Lower lobe of right lung (tissue), 2 donors: ENCODE results near the gene BTBD16. TPM values are rescaled to one million over a fixed set of nuclear protein-coding genes. Genes with fewer than 3 reads are reported as not detected.

Experiments used
- ATAC-seq, 2 donors: fragments of 200-7000 bp; cut with Tn5 transposase; one replicate each; pipeline ENCODE4 v1.9.1; 2020 to 2022; ENCODE audit warnings: mild to moderate bottlenecking in 2 of 2, moderate library complexity in 2 of 2
- DNase-seq: peaks from one replicate; pipeline ENCODE4 v3.0.0-alpha.2; 2020
- H3K27ac ChIP-seq: fragments of 200-600 bp; one replicate; pipeline ENCODE4 v1.8.0; 2022
- H3K27me3 ChIP-seq: fragments of 200-600 bp; one replicate; pipeline ENCODE4 v1.8.0; 2022; ENCODE audit warnings: low read depth
- H3K36me3 ChIP-seq: fragments of 200-600 bp; one replicate; pipeline ENCODE4 v1.8.0; 2022; ENCODE audit warnings: mild to moderate bottlenecking
- H3K4me1 ChIP-seq: fragments of 200-600 bp; one replicate; pipeline ENCODE4 v1.8.0; 2022
- H3K4me3 ChIP-seq: fragments of 200-600 bp; one replicate; pipeline ENCODE4 v1.8.0; 2022; ENCODE audit warnings: mild to moderate bottlenecking
- H3K9me3 ChIP-seq: fragments of 200-600 bp; one replicate; pipeline ENCODE4 v1.8.0; 2022
- CTCF ChIP-seq: fragments of 200-600 bp; IDR thresholded peaks from one replicate; pipeline ENCODE4 v1.8.0; 2022; ENCODE audit warnings: antibody characterized with exemption, mild to moderate bottlenecking
- intact Hi-C: fragments of 100-400 bp; cut with DNase I; formaldehyde crosslinking; loops from one replicate; pipeline ENCODE4 v1.11.0; 2022
- total RNA-seq: library from RNA; stranded (reverse); fragmentation: NEBNext Ultra II Directional; extraction: Animal tissue kit (Norgen Biotek cat#: 25700); gene quantifications from one replicate; pipeline ENCODE4 v1.2.1, GENCODE V29; 2021
- donor health status: DM: no; HTN: yes; CAD: no; lungs with severe emphysema.

The BTBD16 gene
- total RNA-seq, 1 donor from 2014 or later, result 0.62 TPM

- peaks cover 96% of the 10 kb centered on the region for H3K36me3 ChIP-seq
- no peaks in the 10 kb centered on the region for H3K4me1 ChIP-seq
- intact Hi-C loops, result no loop called here
- no peaks in the 10 kb centered on the region for H3K27me3 ChIP-seq
- DNase-seq, result no peak
- ATAC-seq, result no peak
- H3K4me3 ChIP-seq, result no peak overlapping the region
- TF ChIP-seq CTCF, result no peak
- H3K9me3 ChIP-seq, result no peaks in the 10 kb centered on the region
- no peak overlapping the region for H3K27ac ChIP-seq
Measured at GRCh38 chr10:122229666-122230065, 41.4 kb upstream of the BTBD16 start.

GRCh38 chr10:122230222-122230621 lies 40.9 kb upstream of the BTBD16 start:
- DNase-seq, result no peak
- H3K27me3 ChIP-seq, result no peaks in the 10 kb centered on the region
- no peaks in the 10 kb centered on the region for H3K4me1 ChIP-seq
- peaks cover 92% of the 10 kb centered on the region for H3K36me3 ChIP-seq
- H3K9me3 ChIP-seq, result no peaks in the 10 kb centered on the region
- TF ChIP-seq CTCF, result no peak
- intact Hi-C loops, result no loop called here
- no peak overlapping the region for H3K4me3 ChIP-seq
- H3K27ac ChIP-seq, result no peak overlapping the region
- no peak for ATAC-seq

- Histone ChIP-seq H3K27ac (no peak overlapping the region), H3K4me3 (no peak overlapping the region), H3K27me3 (no peaks in the 10 kb centered on the region), H3K9me3 (no peaks in the 10 kb centered on the region), H3K36me3 (peaks cover 87% of the 10 kb centered on the region), H3K4me1 (no peaks in the 10 kb centered on the region)
- intact Hi-C loops, result no loop called here
- ATAC-seq (no peak), DNase-seq (no peak)
- TF ChIP-seq CTCF, result no peak
Measured at GRCh38 chr10:122232769-122233168, 38.3 kb upstream of the BTBD16 start.

- DNase-seq (no peak), ATAC-seq (peak; percentile 17 to 51)
- Histone ChIP-seq H3K9me3 (no peaks in the 10 kb centered on the region), H3K4me3 (no peak overlapping the region), H3K36me3 (peaks cover 87% of the 10 kb centered on the region), H3K4me1 (no peaks in the 10 kb centered on the region), H3K27ac (no peak overlapping the region), H3K27me3 (no peaks in the 10 kb centered on the region)
- intact Hi-C loops, result no loop called here
- no peak for TF ChIP-seq CTCF
Measured at GRCh38 chr10:122233857-122234348, 37.2 kb upstream of the BTBD16 start.

GRCh38 chr10:122234416-122234815 lies 36.7 kb upstream of the BTBD16 start:
- Histone ChIP-seq H3K4me1 (no peaks in the 10 kb centered on the region), H3K4me3 (no peak overlapping the region), H3K36me3 (peaks cover 87% of the 10 kb centered on the region), H3K27ac (no peak overlapping the region), H3K9me3 (no peaks in the 10 kb centered on the region), H3K27me3 (no peaks in the 10 kb centered on the region)
- DNase-seq, result no peak
- intact Hi-C loops, result no loop called here
- ATAC-seq, result no peak
- TF ChIP-seq CTCF, result no peak
